Brain microvascular endothelial cell (primary cell): ENCODE data around the gene SETD1A.

Experiments
- DNase-seq: peaks from one replicate; pipeline ENCODE4 v3.0.0-alpha.2; 2020
- H3K27ac ChIP-seq: fragments of 250-450 bp; sonication (Bioruptor Pico); 2 replicates; pipeline ENCODE4 v1.5.1; 2020; ENCODE audit warnings: mild to moderate bottlenecking, moderate library complexity
- H3K27me3 ChIP-seq: fragments of 250-450 bp; sonication (Bioruptor Pico); replicated peaks from 2 replicates; pipeline ENCODE4 v1.5.1; 2020; ENCODE audit warnings: mild to moderate bottlenecking
- H3K36me3 ChIP-seq: fragments of 250-450 bp; sonication (Bioruptor Pico); replicated peaks from 2 replicates; pipeline ENCODE4 v1.5.1; 2020; ENCODE audit warnings: mild to moderate bottlenecking
- H3K4me3 ChIP-seq: 2 replicates; pipeline ENCODE4 v1.5.1; 2011; ENCODE audit warnings: low read depth, mild to moderate bottlenecking, control low read depth, low read length, moderate library complexity
- in situ Hi-C: cut with HindIII; loops from 2 replicates; pipeline ENCODE4 v1.10.0; 2017; ENCODE audit warnings: low sequenced_read_pairs, low pct_ligation_motif_present
- TF ChIP-seq, protein P1 (sequence below): IDR thresholded peaks from 2 replicates; pipeline ENCODE4 v1.5.1; 2011; ENCODE audit warnings: low read depth, mild to moderate bottlenecking, moderate library complexity, low read length, control low read depth, inconsistent platforms; ENCODE audit errors: missing control alignments

SETD1A gene

DNA sequence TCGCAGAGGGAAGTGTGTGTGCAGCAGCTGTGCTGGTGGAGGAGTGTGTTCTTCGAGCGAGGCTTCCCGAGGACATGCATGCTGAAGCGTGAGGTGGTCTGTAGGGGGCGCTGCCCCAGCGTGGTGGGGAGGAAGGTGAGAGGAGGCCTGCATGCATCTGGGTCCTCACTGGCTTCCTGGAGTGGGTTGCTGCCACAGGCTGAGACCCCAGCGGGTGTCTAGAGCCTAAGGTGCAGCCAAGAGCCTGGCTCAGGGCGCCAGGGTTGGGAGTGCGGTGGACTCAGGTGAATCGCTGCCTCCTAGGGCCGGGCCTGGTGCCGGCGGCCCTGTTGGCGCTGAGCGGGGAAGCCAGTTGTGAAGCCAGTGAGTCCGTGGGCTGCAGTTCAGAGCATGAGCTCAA, 19.9 kb downstream of the SETD1A start:
- H3K36me3 ChIP-seq: peaks cover 65% of the 10 kb centered on the region
- H3K27ac ChIP-seq: no peak overlapping the region
- no peaks in the 10 kb centered on the region for H3K27me3 ChIP-seq
- in situ Hi-C loops: no loop called here
- no peak overlapping the region for H3K4me3 ChIP-seq
- no peak for DNase-seq
- TF ChIP-seq, protein P1, sequence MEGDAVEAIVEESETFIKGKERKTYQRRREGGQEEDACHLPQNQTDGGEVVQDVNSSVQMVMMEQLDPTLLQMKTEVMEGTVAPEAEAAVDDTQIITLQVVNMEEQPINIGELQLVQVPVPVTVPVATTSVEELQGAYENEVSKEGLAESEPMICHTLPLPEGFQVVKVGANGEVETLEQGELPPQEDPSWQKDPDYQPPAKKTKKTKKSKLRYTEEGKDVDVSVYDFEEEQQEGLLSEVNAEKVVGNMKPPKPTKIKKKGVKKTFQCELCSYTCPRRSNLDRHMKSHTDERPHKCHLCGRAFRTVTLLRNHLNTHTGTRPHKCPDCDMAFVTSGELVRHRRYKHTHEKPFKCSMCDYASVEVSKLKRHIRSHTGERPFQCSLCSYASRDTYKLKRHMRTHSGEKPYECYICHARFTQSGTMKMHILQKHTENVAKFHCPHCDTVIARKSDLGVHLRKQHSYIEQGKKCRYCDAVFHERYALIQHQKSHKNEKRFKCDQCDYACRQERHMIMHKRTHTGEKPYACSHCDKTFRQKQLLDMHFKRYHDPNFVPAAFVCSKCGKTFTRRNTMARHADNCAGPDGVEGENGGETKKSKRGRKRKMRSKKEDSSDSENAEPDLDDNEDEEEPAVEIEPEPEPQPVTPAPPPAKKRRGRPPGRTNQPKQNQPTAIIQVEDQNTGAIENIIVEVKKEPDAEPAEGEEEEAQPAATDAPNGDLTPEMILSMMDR: peak; percentile 61

DNA sequence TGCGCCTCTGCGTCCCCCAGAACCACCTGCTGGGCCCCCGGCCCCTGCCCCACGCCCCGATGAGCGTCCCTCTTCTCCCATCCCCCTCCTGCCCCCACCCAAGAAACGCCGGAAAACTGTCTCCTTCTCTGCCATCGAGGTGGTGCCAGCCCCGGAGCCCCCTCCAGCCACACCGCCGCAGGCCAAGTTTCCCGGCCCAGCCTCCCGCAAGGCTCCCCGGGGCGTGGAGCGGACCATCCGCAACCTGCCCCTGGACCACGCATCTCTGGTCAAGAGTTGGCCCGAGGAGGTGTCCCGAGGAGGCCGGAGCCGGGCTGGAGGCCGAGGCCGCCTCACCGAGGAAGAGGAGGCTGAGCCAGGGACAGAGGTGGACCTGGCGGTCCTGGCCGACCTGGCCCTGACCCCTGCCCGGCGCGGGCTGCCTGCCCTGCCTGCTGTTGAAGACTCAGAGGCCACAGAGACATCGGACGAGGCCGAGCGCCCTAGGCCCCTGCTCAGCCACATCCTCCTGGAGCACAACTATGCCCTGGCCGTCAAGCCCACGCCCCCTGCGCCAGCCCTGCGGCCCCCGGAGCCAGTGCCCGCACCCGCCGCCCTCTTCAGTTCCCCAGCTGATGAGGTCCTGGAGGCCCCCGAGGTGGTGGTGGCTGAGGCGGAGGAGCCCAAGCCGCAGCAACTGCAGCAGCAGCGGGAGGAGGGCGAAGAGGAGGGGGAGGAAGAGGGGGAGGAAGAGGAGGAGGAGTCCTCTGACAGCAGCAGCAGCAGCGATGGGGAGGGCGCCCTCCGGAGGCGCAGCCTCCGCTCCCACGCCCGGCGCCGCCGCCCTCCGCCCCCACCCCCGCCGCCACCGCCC, 21.8 kb downstream of the SETD1A start:
- Histone ChIP-seq H3K27me3 (no peaks in the 10 kb centered on the region), H3K36me3 (peaks cover 55% of the 10 kb centered on the region), H3K4me3 (no peak overlapping the region), H3K27ac (no peak overlapping the region)
- TF ChIP-seq, protein P1: no peak
- no peak for DNase-seq
- in situ Hi-C loops: no loop called here

DNA sequence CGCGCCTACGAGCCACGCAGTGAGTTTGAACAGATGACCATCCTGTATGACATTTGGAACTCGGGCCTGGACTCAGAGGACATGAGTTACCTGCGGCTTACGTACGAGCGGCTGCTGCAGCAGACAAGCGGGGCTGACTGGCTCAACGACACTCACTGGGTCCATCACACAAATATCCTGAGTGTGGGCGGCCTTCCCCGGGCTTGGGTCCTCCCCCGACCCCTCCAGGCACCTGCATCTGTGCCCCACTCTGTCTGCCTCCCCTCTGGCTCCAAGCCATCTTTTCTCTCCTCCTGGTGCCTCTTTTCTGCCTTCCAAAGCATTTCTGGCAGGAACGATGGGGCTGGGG, 22.4 kb downstream of the SETD1A start:
- TF ChIP-seq, protein P1: no peak
- H3K27me3 ChIP-seq: no peaks in the 10 kb centered on the region
- DNase-seq: no peak
- in situ Hi-C loops: no loop called here
- H3K27ac ChIP-seq: no peak overlapping the region
- peaks cover 49% of the 10 kb centered on the region for H3K36me3 ChIP-seq
- H3K4me3 ChIP-seq: no peak overlapping the region

DNA sequence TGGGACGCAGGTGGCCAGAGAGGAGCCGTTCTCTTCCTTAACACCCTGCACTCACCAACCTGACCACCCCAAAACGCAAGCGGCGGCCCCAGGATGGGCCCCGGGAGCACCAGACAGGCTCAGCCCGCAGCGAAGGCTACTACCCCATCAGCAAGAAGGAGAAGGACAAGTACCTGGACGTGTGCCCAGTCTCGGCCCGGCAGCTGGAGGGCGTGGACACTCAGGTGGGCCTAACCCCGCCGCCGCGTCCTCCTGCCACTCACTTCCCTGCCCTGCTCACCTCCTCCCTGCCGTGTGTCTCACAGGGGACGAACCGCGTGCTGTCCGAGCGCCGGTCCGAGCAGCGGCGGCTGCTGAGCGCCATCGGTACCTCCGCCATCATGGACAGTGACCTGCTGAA, 22.9 kb downstream of the SETD1A start:
- Histone ChIP-seq H3K27me3 (no peaks in the 10 kb centered on the region), H3K27ac (no peak overlapping the region), H3K36me3 (peaks cover 47% of the 10 kb centered on the region), H3K4me3 (no peak overlapping the region)
- in situ Hi-C loops: no loop called here
- DNase-seq: no peak
- TF ChIP-seq, protein P1: no peak

DNA sequence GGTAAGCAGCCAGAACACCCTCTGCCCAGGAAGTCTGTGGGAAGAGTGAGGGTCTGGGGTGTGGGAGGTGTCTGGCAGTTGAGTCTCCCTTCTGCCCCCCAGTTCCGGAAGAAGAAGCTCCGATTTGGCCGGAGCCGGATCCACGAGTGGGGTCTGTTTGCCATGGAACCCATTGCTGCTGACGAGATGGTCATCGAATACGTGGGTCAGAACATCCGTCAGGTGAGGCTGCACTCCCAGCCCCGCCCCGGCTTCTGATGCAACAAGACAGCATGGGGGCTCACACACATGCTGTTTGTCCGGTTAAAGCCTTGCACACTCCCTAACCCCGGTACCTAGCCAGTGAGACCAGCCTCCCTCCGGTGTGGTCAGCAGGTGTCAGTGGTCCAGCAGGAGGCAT, 23.4 kb downstream of the SETD1A start:
- TF ChIP-seq, protein P1: no peak
- in situ Hi-C loops: no loop called here
- peaks cover 42% of the 10 kb centered on the region for H3K36me3 ChIP-seq
- H3K4me3 ChIP-seq: no peak overlapping the region
- no peak for DNase-seq
- no peaks in the 10 kb centered on the region for H3K27me3 ChIP-seq
- no peak overlapping the region for H3K27ac ChIP-seq
